H1 (cell line): Measurements from ENCODE around the gene BLNK.

Source experiments
- BRCA1 ChIP-seq: IDR thresholded peaks from 2 replicates; pipeline ENCODE4 v1.6.1; 2012; ENCODE audit warnings: low read depth, low read length, improper control_type of control experiment
- CHD2 ChIP-seq: IDR thresholded peaks from 2 replicates; pipeline ENCODE4 v1.6.1; 2012; ENCODE audit warnings: low read length, improper control_type of control experiment
- CTCF ChIP-seq, 3 experiments: IDR thresholded peaks; 1 replicate in 2 of 3; 2 replicates in 1 of 3; pipeline versions ENCODE4 v1.5.1 to v1.6.1; 2011; ENCODE audit warnings: low read length in 3 of 3, mild to moderate bottlenecking in 3 of 3, inconsistent platforms in 2 of 3, low read depth in 1 of 3, moderate library complexity in 1 of 3; ENCODE audit not compliant: insufficient read depth in 1 of 3; ENCODE audit errors: control extremely low read depth in 1 of 3
- EP300 ChIP-seq, 2 experiments: IDR thresholded peaks; 1 replicate in 1 of 2; 2 replicates in 1 of 2; pipeline ENCODE4 v1.6.1; 2011 to 2012; ENCODE audit warnings: low read depth in 2 of 2, low read length in 2 of 2, mild to moderate bottlenecking in 2 of 2, borderline replicate concordance in 1 of 2, inconsistent platforms in 1 of 2, moderate library complexity in 1 of 2
- EZH2 ChIP-seq: fragments of 200-600 bp; sonication (generic); IDR thresholded peaks from 2 replicates; pipeline ENCODE4 v1.7.1; 2012; ENCODE audit warnings: low read depth, mild to moderate bottlenecking, moderate library complexity, low read length, inconsistent platforms; ENCODE audit not compliant: severe bottlenecking
- POLR2A ChIP-seq, 2 experiments: IDR thresholded peaks; 1 replicate in 1 of 2; 2 replicates in 1 of 2; pipeline ENCODE4 v1.6.1; 2011; ENCODE audit warnings: low read depth in 2 of 2, low read length in 2 of 2, mild to moderate bottlenecking in 2 of 2; ENCODE audit errors: control extremely low read depth in 1 of 2
- RXRA ChIP-seq: IDR thresholded peaks from 2 replicates; pipeline ENCODE4 v1.6.1; 2011; ENCODE audit warnings: low read depth, mild to moderate bottlenecking, low read length, moderate library complexity; ENCODE audit not compliant: insufficient read depth
- SP1 ChIP-seq: IDR thresholded peaks from 2 replicates; pipeline ENCODE4 v1.6.1; 2011; ENCODE audit warnings: low read depth, low read length
- TAF1 ChIP-seq: IDR thresholded peaks from 2 replicates; pipeline ENCODE4 v1.6.1; 2011; ENCODE audit warnings: mild to moderate bottlenecking, low read depth, low read length

- TF ChIP-seq POLR2A (IDR thresholded peaks at IDR 0.05; ENCODE audit: control extremely low read depth in 1 of 2, low read depth in 2 of 2, low read length in 2 of 2) (no peak), TAF1 (no peak), EP300 (IDR thresholded peaks at IDR 0.05; ENCODE audit: borderline replicate concordance in 1 of 2, low read depth in 2 of 2, low read length in 2 of 2) (no peak), EZH2 (no peak), CTCF (IDR thresholded peaks at IDR 0.05; ENCODE audit: control extremely low read depth in 1 of 3, insufficient read depth in 1 of 3, low read depth in 1 of 3, low read length in 3 of 3) (no peak), CHD2 (no peak), BRCA1 (no peak), RXRA (no peak), SP1 (no peak)
Observed at GRCh38 chr10:96311180-96311715, 39.9 kb upstream of the BLNK start.
